ENCODE results near the gene SLC41A1.

GRCh38 chr1:205802060-205802459 is 10.9 kb downstream of the SLC41A1 start:
- TF ChIP-seq, protein P1, sequence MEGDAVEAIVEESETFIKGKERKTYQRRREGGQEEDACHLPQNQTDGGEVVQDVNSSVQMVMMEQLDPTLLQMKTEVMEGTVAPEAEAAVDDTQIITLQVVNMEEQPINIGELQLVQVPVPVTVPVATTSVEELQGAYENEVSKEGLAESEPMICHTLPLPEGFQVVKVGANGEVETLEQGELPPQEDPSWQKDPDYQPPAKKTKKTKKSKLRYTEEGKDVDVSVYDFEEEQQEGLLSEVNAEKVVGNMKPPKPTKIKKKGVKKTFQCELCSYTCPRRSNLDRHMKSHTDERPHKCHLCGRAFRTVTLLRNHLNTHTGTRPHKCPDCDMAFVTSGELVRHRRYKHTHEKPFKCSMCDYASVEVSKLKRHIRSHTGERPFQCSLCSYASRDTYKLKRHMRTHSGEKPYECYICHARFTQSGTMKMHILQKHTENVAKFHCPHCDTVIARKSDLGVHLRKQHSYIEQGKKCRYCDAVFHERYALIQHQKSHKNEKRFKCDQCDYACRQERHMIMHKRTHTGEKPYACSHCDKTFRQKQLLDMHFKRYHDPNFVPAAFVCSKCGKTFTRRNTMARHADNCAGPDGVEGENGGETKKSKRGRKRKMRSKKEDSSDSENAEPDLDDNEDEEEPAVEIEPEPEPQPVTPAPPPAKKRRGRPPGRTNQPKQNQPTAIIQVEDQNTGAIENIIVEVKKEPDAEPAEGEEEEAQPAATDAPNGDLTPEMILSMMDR (IDR thresholded peaks at IDR 0.05) = no peak
- TF ChIP-seq POLR2A (IDR thresholded peaks at IDR 0.05) = no peak

All from tibial nerve (tissue), 3 donors.